Effector memory CD4-positive, alpha-beta T cell (primary cell): Measurements from ENCODE around the gene CYP27A1.

Experiments
- DNase-seq, 3 donors: peaks; one replicate each; pipeline ENCODE4 v3.0.0-alpha.2; 2020
- H3K27ac ChIP-seq: 2 replicates; pipeline ENCODE4 v1.7.0; 2013; ENCODE audit warnings: mild to moderate bottlenecking, low read length, moderate library complexity; ENCODE audit not compliant: insufficient read depth, poor library complexity, severe bottlenecking
- H3K27me3 ChIP-seq: replicated peaks from 2 replicates; pipeline ENCODE4 v1.7.0; 2013; ENCODE audit warnings: mild to moderate bottlenecking, low read length; ENCODE audit not compliant: insufficient read depth, control insufficient read depth, poor library complexity, severe bottlenecking
- H3K36me3 ChIP-seq: 2 replicates; pipeline ENCODE4 v1.7.0; 2013; ENCODE audit warnings: mild to moderate bottlenecking, low read length, moderate library complexity; ENCODE audit not compliant: control insufficient read depth, insufficient read depth
- H3K4me1 ChIP-seq: 2 replicates; pipeline ENCODE4 v1.7.0; 2013; ENCODE audit warnings: low read length, mild to moderate bottlenecking; ENCODE audit not compliant: control insufficient read depth, insufficient read depth, poor library complexity, severe bottlenecking
- H3K4me3 ChIP-seq: 2 replicates; pipeline ENCODE4 v1.7.0; 2013; ENCODE audit warnings: low read length, low read depth, mild to moderate bottlenecking; ENCODE audit not compliant: insufficient read depth, poor library complexity, severe bottlenecking
- H3K9me3 ChIP-seq: 2 replicates; pipeline ENCODE4 v1.7.0; 2013; ENCODE audit warnings: mild to moderate bottlenecking, low read length, moderate library complexity; ENCODE audit not compliant: control insufficient read depth

The CYP27A1 gene

DNA sequence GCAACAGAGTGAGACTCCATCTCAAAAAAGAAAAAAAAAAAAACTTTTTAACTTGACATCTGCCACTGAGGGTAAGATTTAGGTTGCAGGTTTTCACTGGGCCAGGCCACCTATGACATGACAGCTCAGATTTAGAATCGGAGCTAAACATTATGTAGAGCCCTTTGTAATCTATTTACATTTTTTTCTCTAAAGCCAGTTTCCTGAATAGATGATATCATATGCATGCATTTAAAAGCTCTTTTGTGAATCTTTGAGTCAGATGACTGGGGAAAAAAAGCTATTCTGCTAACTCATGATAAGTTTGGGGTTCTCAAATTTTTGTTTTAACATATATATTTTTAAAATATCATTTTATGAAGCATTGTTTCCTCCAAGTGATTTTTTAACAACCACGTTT, 28.3 kb downstream of the CYP27A1 start:
- no peak overlapping the region for H3K27ac ChIP-seq
- no peaks in the 10 kb centered on the region for H3K9me3 ChIP-seq
- DNase-seq, result no peak
- H3K4me3 ChIP-seq, result no peak overlapping the region
- H3K36me3 ChIP-seq, result no peaks in the 10 kb centered on the region
- H3K4me1 ChIP-seq, result no peaks in the 10 kb centered on the region
- peaks cover 4% of the 10 kb centered on the region for H3K27me3 ChIP-seq

DNA sequence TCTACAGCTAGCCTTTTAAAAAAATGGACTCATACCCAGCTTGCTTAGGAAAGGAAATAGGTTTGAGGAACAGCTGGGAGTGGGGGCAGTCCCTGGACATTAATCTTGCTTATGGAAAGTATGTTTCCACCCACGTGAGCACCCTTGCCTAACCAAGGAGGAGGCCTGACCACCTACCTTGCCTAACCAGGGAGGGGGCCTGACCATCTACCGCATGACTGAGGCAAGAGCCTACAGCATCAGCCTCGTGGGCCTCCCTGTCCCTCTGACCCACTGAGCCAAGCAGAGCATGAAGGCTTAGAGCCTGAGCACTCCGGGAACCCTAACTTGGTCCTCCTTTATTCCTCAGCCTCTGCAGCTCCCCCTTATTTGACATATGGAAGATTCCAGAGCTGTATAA, 29.4 kb downstream of the CYP27A1 start:
- no peaks in the 10 kb centered on the region for H3K9me3 ChIP-seq
- H3K4me1 ChIP-seq, result no peaks in the 10 kb centered on the region
- H3K27ac ChIP-seq, result no peak overlapping the region
- H3K27me3 ChIP-seq, result peaks cover 4% of the 10 kb centered on the region
- no peaks in the 10 kb centered on the region for H3K36me3 ChIP-seq
- H3K4me3 ChIP-seq, result no peak overlapping the region
- DNase-seq, result no peak

DNA sequence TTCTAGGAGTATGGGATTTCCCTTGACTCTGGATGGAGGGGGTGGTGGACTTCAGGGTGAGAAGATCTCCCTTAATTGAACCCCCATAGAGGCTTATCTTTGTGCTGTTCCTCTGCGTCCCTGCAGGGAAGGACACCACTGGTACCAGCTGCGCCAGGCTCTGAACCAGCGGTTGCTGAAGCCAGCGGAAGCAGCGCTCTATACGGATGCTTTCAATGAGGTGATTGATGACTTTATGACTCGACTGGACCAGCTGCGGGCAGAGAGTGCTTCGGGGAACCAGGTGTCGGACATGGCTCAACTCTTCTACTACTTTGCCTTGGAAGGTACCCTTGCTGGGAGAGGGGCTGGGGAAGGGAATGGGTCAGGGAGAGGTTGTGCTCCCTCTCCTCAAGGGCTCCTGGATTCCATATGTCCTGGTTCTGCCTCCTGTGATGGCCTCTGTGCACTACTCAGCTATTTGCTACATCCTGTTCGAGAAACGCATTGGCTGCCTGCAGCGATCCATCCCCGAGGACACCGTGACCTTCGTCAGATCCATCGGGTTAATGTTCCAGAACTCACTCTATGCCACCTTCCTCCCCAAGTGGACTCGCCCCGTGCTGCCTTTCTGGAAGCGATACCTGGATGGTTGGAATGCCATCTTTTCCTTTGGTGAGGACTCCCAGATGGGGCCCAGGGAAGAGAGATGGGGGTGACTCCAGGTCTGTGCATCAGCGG, 30.3 kb downstream of the CYP27A1 start:
- Histone ChIP-seq H3K4me1 (no peaks in the 10 kb centered on the region), H3K36me3 (no peaks in the 10 kb centered on the region), H3K4me3 (no peak overlapping the region), H3K27ac (no peak overlapping the region), H3K27me3 (peaks cover 4% of the 10 kb centered on the region), H3K9me3 (no peaks in the 10 kb centered on the region)
- DNase-seq, result no peak

DNA sequence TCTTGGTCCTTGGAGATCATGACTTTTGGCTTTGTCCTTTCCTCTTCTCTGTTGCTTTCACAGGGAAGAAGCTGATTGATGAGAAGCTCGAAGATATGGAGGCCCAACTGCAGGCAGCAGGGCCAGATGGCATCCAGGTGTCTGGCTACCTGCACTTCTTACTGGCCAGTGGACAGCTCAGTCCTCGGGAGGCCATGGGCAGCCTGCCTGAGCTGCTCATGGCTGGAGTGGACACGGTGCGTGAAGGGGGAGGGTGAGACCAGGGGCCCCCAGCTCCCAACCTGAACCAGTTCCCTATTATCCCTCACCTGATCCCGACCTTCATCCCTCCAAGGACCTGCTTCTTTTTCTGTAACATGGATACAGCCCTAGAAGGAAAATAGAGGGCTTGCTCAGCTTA, 30.9 kb downstream of the CYP27A1 start:
- H3K9me3 ChIP-seq, result no peaks in the 10 kb centered on the region
- no peak overlapping the region for H3K27ac ChIP-seq
- H3K27me3 ChIP-seq, result peaks cover 4% of the 10 kb centered on the region
- DNase-seq, result no peak
- H3K4me3 ChIP-seq, result no peak overlapping the region
- no peaks in the 10 kb centered on the region for H3K4me1 ChIP-seq
- no peaks in the 10 kb centered on the region for H3K36me3 ChIP-seq

DNA sequence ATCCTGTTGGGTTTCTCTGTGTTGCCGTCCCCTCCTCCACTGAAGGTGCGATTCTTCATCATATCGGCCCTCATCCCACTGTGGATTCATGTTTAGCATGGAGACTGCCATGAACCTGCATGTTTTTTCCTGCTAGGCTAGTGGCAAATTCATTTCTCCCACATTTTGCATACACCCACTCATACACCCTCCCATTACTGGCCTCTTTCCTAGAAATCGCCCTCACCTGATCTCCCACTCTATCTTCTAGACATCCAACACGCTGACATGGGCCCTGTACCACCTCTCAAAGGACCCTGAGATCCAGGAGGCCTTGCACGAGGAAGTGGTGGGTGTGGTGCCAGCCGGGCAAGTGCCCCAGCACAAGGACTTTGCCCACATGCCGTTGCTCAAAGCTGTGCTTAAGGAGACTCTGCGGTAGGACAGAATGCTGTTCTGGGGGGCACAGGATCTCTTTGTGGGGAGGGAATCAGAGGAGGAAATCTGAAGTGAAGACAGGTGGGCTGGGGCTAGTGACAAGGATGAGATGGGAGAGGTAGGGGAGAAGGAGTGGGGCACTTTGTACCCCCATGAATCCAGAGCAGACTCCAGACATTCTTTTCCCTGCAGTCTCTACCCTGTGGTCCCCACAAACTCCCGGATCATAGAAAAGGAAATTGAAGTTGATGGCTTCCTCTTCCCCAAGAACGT, 32.0 kb downstream of the CYP27A1 start:
- no peak overlapping the region for H3K4me3 ChIP-seq
- H3K27me3 ChIP-seq, result peaks cover 4% of the 10 kb centered on the region
- no peaks in the 10 kb centered on the region for H3K4me1 ChIP-seq
- H3K9me3 ChIP-seq, result no peaks in the 10 kb centered on the region
- no peak overlapping the region for H3K27ac ChIP-seq
- DNase-seq, result no peak
- H3K36me3 ChIP-seq, result no peaks in the 10 kb centered on the region

DNA sequence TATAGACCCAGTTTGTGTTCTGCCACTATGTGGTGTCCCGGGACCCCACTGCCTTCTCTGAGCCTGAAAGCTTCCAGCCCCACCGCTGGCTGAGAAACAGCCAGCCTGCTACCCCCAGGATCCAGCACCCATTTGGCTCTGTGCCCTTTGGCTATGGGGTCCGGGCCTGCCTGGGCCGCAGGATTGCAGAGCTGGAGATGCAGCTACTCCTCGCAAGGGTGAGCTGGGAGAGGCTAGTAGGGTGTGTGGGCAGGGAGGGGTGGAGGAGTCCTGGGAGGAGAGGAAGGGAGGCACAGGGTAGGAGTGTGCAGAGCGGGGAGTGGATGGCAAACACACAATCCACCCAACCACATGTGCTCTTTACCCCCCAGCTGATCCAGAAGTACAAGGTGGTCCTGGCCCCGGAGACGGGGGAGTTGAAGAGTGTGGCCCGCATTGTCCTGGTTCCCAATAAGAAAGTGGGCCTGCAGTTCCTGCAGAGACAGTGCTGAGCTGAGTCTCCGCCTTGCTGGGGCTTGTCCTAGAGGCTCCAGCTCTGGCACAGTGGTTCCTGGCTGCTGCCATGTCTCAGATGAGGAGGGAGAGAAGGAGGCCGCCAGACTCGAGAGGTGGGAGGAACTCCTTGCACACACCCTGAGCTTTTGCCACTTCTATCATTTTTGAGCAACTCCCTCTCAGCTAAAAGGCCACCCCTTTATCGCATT, 32.7 kb downstream of the CYP27A1 start:
- Histone ChIP-seq H3K27me3 (peaks cover 4% of the 10 kb centered on the region), H3K36me3 (no peaks in the 10 kb centered on the region), H3K27ac (no peak overlapping the region), H3K4me1 (no peaks in the 10 kb centered on the region), H3K9me3 (no peaks in the 10 kb centered on the region), H3K4me3 (no peak overlapping the region)
- DNase-seq, result no peak

DNA sequence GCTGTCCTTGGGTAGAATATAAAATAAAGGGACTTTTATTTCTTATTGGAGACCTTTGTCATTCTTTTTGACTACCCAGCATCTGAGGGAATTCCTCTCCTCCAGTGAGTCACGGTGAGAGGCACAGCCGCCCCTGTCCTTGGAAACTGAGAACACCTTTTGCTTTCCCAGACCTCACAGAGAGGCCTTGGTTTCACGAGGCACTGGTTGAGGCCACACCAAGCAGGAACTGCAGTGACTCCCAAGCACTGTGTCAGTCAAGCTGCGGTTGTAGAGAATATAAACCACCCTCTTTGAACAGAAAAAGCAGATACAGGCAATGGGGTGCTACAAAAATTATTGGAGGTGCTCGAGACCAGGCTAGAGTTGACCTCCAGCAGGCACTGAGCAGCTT, 33.3 kb downstream of the CYP27A1 start:
- no peak overlapping the region for H3K4me3 ChIP-seq
- DNase-seq, result no peak
- no peaks in the 10 kb centered on the region for H3K4me1 ChIP-seq
- H3K27me3 ChIP-seq, result peaks cover 4% of the 10 kb centered on the region
- H3K36me3 ChIP-seq, result no peaks in the 10 kb centered on the region
- H3K9me3 ChIP-seq, result no peaks in the 10 kb centered on the region
- H3K27ac ChIP-seq, result no peak overlapping the region

DNA sequence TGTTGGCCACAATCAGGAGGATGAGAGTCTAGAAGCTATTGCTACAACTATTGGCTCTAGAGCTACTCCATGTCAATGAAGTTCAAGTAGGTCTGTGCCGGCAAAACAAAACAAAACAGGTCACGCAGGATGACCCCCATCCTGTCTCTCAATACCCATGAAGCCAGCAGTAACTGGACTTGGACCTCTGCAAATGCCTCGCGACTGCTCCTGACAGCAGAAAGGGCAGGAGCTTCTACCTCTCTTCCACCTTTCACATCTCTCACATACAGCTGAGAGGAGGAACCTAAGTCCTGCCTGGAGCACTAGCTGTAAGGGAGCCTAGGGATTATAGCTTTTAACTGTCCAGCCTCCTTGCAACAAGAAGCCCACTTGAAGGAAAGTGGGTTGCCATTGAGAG, 33.7 kb downstream of the CYP27A1 start:
- no peak for DNase-seq
- H3K27ac ChIP-seq, result no peak overlapping the region
- H3K9me3 ChIP-seq, result no peaks in the 10 kb centered on the region
- no peaks in the 10 kb centered on the region for H3K36me3 ChIP-seq
- no peak overlapping the region for H3K4me3 ChIP-seq
- no peaks in the 10 kb centered on the region for H3K4me1 ChIP-seq
- H3K27me3 ChIP-seq, result peaks cover 4% of the 10 kb centered on the region

DNA sequence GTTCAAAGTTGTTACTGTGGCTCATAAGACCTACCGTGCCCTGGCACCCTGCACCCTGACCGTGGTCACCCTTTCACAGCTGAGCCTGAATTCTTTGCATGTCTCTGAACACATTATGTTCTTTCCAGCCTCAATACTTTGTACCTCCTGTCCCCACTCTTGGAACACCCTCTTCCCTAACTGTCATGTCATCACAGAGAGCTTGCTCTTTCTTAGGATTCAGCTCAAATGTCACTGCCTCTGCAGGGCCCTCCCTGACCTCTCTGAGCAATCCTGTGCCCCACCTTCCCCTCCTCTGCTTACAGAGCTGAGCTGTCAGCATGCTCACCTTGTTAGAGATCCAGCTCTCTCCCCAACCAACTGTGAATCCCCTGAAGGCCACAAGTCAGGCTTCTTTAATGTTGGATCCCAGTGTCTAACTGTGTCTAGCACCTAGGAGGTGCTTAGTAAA, 34.6 kb downstream of the CYP27A1 start:
- no peak for DNase-seq
- Histone ChIP-seq H3K27ac (no peak overlapping the region), H3K27me3 (peaks cover 4% of the 10 kb centered on the region), H3K9me3 (no peaks in the 10 kb centered on the region), H3K36me3 (no peaks in the 10 kb centered on the region), H3K4me3 (no peak overlapping the region), H3K4me1 (no peaks in the 10 kb centered on the region)

DNA sequence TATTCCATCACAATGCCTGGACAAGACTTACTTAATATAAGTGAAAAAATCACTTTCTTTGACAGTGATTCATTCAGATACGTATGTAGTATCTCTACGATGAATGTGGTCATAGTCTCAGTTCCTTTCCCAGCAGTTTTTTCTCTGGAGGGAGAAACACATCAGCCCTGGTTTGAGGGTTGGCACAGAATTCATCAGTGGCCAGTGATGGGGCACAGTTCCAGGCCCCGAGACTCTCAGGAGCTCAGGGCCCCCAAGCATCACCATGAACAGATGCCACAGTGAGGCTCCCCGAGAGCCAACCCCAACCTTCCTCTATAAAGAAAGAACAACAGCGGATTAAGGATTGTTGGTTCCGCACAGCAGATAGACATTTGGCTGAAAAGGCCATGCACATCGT, 37.1 kb downstream of the CYP27A1 start:
- H3K9me3 ChIP-seq, result no peaks in the 10 kb centered on the region
- H3K27me3 ChIP-seq, result no peaks in the 10 kb centered on the region
- no peaks in the 10 kb centered on the region for H3K36me3 ChIP-seq
- no peaks in the 10 kb centered on the region for H3K4me1 ChIP-seq
- no peak overlapping the region for H3K27ac ChIP-seq
- no peak for DNase-seq
- no peak overlapping the region for H3K4me3 ChIP-seq
